ENCODE results near the gene CPNE2. TPM values are rescaled to one million over a fixed set of nuclear protein-coding genes. Genes with fewer than 3 reads are reported as not detected.
A peak's percentile ranks its signal among the peaks of the same experiment; 100 is the strongest.

Gene CPNE2
- total RNA-seq, 3 donors from 2014 or later (not counting 1 experiment from before 2014, with no cell fraction given): 2.0 to 2.6 (median 2.4) TPM

DNA sequence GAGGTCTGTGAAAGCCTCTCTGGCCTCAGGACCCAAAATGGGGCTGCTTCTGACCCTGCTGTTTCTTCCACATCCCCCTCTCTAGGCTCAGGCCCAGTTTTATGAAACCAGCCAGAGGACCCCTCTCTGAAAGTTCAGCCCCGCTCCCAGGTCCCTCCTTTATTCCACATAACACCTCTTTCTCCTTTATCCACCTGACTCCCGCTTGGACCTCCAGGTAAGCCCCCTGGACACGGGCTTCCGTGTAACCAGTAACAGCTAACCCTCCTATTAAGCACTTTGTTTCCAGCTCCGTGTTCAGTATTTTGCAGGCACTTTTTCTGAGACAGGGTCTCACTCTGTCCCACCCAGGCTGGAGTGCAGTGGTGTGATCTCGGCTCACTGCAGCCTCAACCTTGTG, 56.1 kb downstream of the CPNE2 start:
- H3K27me3 Mint-ChIP-seq (ENCODE audit: low read depth in 2 of 2): no peaks in the 10 kb centered on the region
- no peak for DNase-seq
- no peaks in the 10 kb centered on the region for H3K9me3 Mint-ChIP-seq
- no peak for ATAC-seq
- H3K27ac Mint-ChIP-seq: no peak overlapping the region
- no peak overlapping the region for H3K27ac ChIP-seq (ENCODE audit: low read length)
- TF ChIP-seq, protein P1, sequence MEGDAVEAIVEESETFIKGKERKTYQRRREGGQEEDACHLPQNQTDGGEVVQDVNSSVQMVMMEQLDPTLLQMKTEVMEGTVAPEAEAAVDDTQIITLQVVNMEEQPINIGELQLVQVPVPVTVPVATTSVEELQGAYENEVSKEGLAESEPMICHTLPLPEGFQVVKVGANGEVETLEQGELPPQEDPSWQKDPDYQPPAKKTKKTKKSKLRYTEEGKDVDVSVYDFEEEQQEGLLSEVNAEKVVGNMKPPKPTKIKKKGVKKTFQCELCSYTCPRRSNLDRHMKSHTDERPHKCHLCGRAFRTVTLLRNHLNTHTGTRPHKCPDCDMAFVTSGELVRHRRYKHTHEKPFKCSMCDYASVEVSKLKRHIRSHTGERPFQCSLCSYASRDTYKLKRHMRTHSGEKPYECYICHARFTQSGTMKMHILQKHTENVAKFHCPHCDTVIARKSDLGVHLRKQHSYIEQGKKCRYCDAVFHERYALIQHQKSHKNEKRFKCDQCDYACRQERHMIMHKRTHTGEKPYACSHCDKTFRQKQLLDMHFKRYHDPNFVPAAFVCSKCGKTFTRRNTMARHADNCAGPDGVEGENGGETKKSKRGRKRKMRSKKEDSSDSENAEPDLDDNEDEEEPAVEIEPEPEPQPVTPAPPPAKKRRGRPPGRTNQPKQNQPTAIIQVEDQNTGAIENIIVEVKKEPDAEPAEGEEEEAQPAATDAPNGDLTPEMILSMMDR (IDR thresholded peaks at IDR 0.05): no peak
- WGBS (ENCODE audit: insufficient coverage): 93% methylated on average over 6 of the region's 6 CpGs
- no peak overlapping the region for H3K4me3 Mint-ChIP-seq
- no peak overlapping the region for H3K4me3 ChIP-seq (ENCODE audit: low read length)
- intact Hi-C loops (cut with micrococcal nuclease): no loop called here
- H3K36me3 ChIP-seq (ENCODE audit: control insufficient read depth, insufficient read depth, low read length): peaks cover 16% of the 10 kb centered on the region
- H3K4me1 Mint-ChIP-seq: peaks cover 12 to 18% of the 10 kb centered on the region in 2 donors
- peaks cover 10% of the 10 kb centered on the region for H3K4me1 ChIP-seq (ENCODE audit: control insufficient read depth, insufficient read depth, low read length)
- H3K36me3 Mint-ChIP-seq: peaks cover 16% of the 10 kb centered on the region
- no peaks in the 10 kb centered on the region for H3K27me3 ChIP-seq (ENCODE audit: control insufficient read depth, insufficient read depth, low read length)
- no peaks in the 10 kb centered on the region for H3K9me3 ChIP-seq (ENCODE audit: control insufficient read depth, insufficient read depth, low read length)

DNA sequence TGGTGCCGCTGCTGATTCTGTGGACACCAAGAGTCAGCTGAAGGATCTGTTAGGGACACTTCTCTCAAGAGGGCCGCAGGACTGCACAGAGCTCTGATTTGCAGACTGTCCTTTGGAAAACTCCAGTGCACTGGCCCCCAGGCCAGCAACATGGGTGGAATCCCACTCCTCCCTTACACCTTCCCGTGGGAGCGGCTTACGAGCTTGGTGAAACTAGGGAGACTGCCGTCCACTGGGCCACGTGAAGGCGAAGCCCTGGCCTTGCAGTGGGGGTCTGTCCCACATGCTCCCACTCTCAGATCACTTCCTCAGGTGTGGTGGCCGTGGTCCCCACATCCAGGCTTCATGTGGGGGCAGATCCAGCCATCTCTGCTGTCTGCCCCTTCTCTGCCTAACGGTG, 57.0 kb downstream of the CPNE2 start:
- intact Hi-C loops (cut with micrococcal nuclease): no loop called here
- H3K27ac Mint-ChIP-seq: no peak overlapping the region
- no peak for DNase-seq
- Histone ChIP-seq H3K27me3 (ENCODE audit: control insufficient read depth, insufficient read depth, low read length) (no peaks in the 10 kb centered on the region), H3K4me1 (ENCODE audit: control insufficient read depth, insufficient read depth, low read length) (peaks cover 10% of the 10 kb centered on the region), H3K4me3 (ENCODE audit: low read length) (no peak overlapping the region), H3K9me3 (ENCODE audit: control insufficient read depth, insufficient read depth, low read length) (no peaks in the 10 kb centered on the region), H3K27ac (ENCODE audit: low read length) (no peak overlapping the region), H3K36me3 (ENCODE audit: control insufficient read depth, insufficient read depth, low read length) (peaks cover 25% of the 10 kb centered on the region)
- no peaks in the 10 kb centered on the region for H3K9me3 Mint-ChIP-seq
- 96% methylated on average over 10 of the region's 10 CpGs for WGBS (ENCODE audit: insufficient coverage)
- H3K4me3 Mint-ChIP-seq: no peak overlapping the region
- H3K36me3 Mint-ChIP-seq: peaks cover 25% of the 10 kb centered on the region
- TF ChIP-seq, protein P1 (IDR thresholded peaks at IDR 0.05): no peak
- H3K4me1 Mint-ChIP-seq: peaks cover 12 to 18% of the 10 kb centered on the region in 2 donors
- H3K27me3 Mint-ChIP-seq (ENCODE audit: low read depth in 2 of 2): no peaks in the 10 kb centered on the region
- no peak for ATAC-seq

DNA sequence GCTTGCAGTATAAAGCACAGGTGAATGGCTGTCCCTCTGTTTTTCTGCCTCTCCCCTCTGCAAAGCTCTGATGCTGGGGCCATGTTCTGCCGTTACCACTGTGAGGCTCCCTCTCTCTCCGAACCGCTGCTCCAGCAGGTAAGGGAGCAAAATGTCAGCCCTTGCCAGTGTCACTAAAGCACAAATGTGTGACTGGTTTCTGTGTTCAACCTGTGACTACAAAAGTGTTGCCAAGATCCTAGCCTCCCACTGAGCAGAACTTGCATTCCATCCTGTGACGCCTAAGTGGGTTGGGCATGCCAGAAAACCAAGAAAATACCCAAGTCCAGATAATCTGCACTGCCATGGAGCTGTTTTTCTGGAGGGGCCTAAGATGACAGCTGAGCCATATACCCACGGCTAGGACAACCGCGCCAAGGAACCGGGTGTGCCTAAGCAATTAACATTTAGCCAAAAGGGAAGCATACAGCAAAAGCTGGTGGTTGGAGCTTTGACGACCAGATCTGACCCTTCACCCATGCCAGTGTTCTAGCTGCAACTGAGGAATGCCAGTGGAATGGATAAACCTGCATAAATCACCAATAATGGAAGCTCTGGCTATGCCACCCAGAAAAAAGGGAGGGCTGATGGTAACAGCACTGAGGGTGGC, 58.4 kb downstream of the CPNE2 start:
- DNase-seq (no peak), ATAC-seq (no peak)
- no peaks in the 10 kb centered on the region for H3K27me3 ChIP-seq (ENCODE audit: control insufficient read depth, insufficient read depth, low read length)
- TF ChIP-seq, protein P1 (IDR thresholded peaks at IDR 0.05): no peak
- H3K4me3 Mint-ChIP-seq: no peak overlapping the region
- intact Hi-C loops (cut with micrococcal nuclease): no loop called here
- H3K27ac Mint-ChIP-seq: peak overlapping the region in 1 of 2 donors; percentile 21
- no peaks in the 10 kb centered on the region for H3K9me3 Mint-ChIP-seq
- peaks cover 36% of the 10 kb centered on the region for H3K36me3 ChIP-seq (ENCODE audit: control insufficient read depth, insufficient read depth, low read length)
- H3K4me1 ChIP-seq (ENCODE audit: control insufficient read depth, insufficient read depth, low read length): peaks cover 6% of the 10 kb centered on the region
- no peak overlapping the region for H3K4me3 ChIP-seq (ENCODE audit: low read length)
- H3K27ac ChIP-seq (ENCODE audit: low read length): no peak overlapping the region
- peaks cover 12 to 13% of the 10 kb centered on the region in 2 donors for H3K4me1 Mint-ChIP-seq
- 97% methylated on average over 9 of the region's 9 CpGs for WGBS (ENCODE audit: insufficient coverage)
- H3K27me3 Mint-ChIP-seq (ENCODE audit: low read depth in 2 of 2): no peaks in the 10 kb centered on the region
- H3K9me3 ChIP-seq (ENCODE audit: control insufficient read depth, insufficient read depth, low read length): no peaks in the 10 kb centered on the region
- peaks cover 29% of the 10 kb centered on the region for H3K36me3 Mint-ChIP-seq

DNA sequence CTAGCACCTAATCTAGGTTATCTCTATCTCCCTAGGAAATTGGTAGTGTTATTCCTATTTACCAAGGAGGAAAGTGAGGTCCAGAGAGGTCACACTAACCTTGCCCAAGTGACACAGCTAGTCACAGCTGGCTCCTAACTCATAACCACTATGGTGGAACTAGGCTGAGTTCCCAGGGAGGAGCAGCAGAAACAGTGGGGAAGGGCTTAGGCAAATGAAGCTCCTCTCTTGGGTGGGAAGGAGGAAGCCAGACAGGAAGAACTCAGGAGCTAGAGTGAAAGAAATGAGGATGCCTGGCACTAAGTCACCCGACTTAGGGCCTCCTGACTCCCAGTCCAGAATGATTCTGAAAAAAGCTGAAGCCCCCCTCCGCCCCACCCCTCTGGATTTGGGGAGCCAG, 59.0 kb downstream of the CPNE2 start:
- Histone ChIP-seq H3K27ac (ENCODE audit: low read length) (no peak overlapping the region), H3K36me3 (ENCODE audit: control insufficient read depth, insufficient read depth, low read length) (peaks cover 41% of the 10 kb centered on the region), H3K9me3 (ENCODE audit: control insufficient read depth, insufficient read depth, low read length) (no peaks in the 10 kb centered on the region), H3K27me3 (ENCODE audit: control insufficient read depth, insufficient read depth, low read length) (no peaks in the 10 kb centered on the region), H3K4me3 (ENCODE audit: low read length) (no peak overlapping the region), H3K4me1 (ENCODE audit: control insufficient read depth, insufficient read depth, low read length) (peaks cover 6% of the 10 kb centered on the region)
- Mint-ChIP-seq H3K27ac (peak overlapping the region in 1 of 2 donors; percentile 21), H3K4me1 (peaks cover 12 to 13% of the 10 kb centered on the region in 2 donors), H3K27me3 (ENCODE audit: low read depth in 2 of 2) (no peaks in the 10 kb centered on the region), H3K36me3 (peaks cover 29% of the 10 kb centered on the region), H3K4me3 (no peak overlapping the region), H3K9me3 (no peaks in the 10 kb centered on the region)
- no peak for ATAC-seq
- DNase-seq: no peak
- WGBS (ENCODE audit: insufficient coverage): 70% methylated on average over 2 of the region's 2 CpGs
- TF ChIP-seq, protein P1 (IDR thresholded peaks at IDR 0.05): no peak
- intact Hi-C loops (cut with micrococcal nuclease): no loop called here
